Measurements from ENCODE around the gene YWHAH.

The YWHAH gene

DNA sequence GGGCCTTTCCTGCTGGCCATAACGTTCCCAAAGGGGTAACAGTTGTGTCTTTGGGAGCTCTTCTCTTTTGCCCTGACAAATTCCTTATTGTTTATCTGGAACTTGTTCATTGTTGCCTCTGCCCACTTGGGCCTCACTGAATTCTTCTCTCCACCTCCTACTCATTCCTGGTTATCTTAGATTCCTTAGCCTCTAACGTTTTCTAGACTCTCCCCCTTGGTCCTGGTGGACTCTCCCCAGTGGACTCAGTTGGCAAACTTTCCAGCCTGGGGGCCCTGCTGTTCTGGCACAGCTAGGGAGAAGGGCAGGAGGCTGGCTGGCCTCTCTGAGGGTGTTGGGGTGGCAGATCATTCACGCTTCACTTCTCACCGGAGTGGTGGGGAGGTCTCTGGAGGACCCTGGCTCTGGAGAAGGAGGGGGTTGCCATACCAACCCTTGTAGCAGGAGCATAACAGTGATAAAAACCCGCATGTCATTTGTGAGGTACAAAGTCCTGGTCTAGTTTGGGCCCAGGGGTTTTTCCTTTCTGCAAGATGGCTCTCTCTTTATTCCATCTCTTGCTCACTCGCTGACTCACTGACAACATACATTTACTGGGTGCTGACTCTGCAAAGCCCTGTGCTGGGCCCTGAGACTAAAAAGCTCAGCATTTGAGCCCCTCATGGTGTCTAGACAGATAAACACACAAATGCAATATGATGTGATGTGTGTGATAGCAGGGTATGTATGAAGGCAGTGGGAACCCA lies 39.7 kb downstream of the YWHAH start:
- no peak for DNase-seq

- DNase-seq, result no peak
Measured at GRCh38 chr22:31987218-31987617, 42.9 kb downstream of the YWHAH start.

DNA sequence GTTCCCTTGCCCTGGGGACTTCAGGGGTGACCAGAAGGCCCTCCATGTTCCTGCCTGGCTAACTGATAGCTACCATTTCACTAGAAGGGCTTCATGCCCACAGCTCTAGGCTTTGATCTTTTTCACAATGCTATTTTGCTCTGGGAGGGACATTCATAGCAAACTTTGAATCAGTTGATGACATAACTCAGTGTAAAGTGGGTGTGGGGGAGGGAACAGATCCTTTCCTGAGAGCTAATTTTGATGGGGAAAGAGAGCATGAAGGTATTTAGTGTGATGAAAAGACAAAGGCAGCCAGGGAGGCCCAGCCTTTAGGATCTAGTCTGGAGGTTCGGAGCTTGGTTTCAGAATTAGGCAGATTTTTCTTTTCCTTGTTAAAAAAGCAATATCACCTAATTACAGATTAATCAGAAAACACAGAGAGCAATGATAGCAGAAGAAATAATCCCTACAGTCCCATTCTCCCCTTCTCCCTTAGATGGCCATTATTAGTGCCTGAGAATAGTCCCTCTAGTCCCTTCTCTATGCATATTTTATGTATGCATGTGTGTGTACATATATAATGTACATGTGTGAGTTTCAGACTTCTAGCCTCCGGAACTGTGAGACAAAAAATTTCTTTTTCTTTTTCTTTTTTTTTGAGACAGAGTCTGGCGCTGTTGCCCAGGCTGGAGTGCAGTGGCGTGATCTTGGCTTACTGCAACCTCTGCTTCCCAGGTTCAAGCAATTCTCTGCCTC lies 46.9 kb downstream of the YWHAH start:
- no peak for DNase-seq

DNA sequence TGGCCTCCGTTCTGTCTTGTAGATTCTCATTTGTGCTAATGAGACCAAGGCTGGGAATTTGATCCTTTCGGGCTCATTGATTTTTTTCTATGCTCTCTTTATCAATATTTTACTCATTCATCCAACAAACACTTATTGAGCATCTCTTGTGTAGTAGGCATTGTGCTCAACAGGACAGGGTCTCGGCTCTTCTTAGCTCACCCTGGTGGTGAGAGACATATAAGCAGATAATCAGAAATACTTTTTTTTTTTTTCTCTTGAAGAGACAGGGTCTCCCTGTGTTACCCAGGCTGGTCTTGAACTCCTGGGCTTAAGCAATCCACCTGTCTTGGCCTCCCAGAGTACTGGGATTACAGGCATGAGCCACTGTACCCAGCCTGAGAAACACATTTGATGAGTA lies 50.7 kb downstream of the YWHAH start:
- no peak for DNase-seq

DNA sequence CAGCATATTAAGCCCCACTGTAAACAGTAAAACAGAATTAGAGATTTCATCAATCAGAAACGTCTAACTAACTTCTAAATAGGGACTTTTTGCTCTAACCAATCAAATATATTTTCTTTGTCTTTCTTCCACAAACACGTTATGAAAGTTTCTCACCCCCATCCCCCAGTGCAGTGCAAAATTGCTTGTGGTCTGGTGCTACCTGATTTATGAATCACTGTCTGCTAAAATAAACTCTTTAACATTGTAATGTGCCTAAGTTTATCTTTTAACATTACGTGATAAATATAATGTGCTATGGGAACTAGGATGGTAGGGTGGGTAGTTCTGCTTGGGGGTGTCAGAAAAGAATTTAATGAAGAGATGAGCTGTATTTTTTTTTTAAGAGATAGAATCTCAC lies 51.5 kb downstream of the YWHAH start:
- no peak for DNase-seq

DNA sequence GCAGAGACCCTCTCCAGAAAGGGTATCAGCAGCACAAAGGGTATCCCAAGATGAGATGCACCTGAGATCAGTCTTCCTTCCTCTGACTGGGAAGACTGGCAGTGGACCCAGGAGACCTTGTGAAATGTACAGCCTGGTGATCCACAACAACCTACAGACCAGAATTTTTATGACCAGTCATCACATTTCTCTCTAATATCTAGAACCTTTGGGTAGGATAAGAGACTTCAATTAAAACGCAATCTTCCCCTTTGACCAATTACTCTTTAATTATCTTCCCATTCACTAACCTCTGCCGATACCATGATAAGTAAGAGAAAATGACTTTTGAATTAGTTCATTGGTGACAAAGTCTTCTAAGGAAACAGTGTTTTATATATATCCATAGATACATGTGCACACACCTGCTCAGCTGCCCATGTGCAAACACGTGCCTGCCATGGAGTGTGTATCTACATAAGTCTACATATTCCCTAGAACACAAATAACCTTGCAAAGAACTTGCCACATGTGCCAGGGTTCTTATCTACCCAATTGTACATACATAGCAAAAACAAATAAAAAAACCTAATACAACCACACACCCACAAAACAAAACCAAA lies 54.5 kb downstream of the YWHAH start:
- DNase-seq, result no peak

DNA sequence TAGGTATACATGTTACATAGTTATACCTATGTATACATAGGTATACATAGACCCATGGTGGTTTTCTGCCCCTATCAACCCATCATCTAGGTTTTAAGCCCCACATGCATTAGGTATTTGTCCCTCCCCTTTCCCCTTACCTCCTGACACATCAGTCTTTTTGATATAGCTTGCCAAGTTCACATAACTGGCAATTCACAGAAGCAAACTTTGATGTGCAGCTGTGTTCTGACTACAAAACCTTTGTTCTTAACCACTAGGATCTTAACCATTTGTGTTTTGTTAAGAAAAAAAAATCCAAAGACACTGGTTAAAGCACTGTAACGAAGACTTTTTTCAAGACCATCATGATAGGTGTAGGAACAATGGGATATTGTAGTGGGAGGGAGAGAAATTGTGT lies 55.8 kb downstream of the YWHAH start:
- DNase-seq, result no peak

- no peak for DNase-seq
Measured at GRCh38 chr22:32005453-32005852, 61.1 kb downstream of the YWHAH start.
